Stimulated activated CD4-positive, alpha-beta T cell treated with anti-CD3 and anti-CD28 coated beads, Interleukin-2, amount 100 ng/mL, for 24 hours (primary cell): ENCODE measurements around the gene TMEM266.

Experiments used
- DNase-seq, 2 donors: peaks; one replicate each; pipeline ENCODE4 v3.0.0-alpha.2; 2020

The TMEM266 gene

GRCh38 chr15:76135516-76135915 lies 75.7 kb downstream of the TMEM266 start:
- no peak for DNase-seq

DNA sequence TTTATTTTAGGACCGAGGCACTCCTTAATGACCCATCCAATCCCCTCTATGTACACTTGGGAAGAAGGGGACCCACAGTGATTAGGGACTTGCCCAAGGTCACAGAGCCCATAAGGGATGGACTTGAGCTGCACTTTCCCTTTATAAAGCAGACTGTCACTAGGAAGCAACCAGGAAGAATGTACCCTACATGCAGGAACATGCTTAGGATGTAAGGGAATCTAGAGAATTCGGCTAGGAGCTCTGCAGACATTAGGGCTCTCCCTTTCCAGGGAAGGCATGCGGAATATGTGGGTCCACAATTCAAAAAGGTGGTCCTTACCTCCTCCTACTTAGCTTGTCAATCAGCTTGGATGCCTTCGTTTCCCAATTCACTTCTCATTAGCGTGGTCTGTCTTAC lies 78.7 kb downstream of the TMEM266 start:
- DNase-seq, result no peak

GRCh38 chr15:76139368-76140073 lies 79.7 kb downstream of the TMEM266 start:
- DNase-seq, result peak; percentile 81 to 84

- DNase-seq, result no peak
Observed at GRCh38 chr15:76140074-76140464, 80.3 kb downstream of the TMEM266 start.

DNA sequence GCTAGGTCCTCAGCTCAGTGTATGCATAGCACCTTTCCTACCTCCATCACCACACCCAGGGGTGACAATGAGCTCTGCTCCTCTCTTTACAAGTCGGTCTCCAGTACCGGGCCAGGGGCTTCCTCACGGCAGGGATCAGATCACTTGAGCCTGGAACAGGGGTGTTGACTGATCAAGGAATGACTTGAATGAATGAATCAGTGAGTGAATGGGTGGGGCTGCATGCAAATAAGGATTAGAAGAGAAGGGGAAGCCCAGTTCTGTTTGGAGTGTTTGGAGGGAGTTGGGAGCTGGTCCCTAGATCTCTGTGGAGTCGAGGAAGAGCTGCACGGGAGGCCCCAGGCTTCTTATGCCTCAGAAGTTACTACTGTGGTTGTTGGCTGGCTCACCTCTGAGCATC lies 87.0 kb downstream of the TMEM266 start:
- no peak for DNase-seq

- peak; percentile 80 to 83 for DNase-seq
Observed at GRCh38 chr15:76147906-76148570, 88.3 kb downstream of the TMEM266 start.

GRCh38 chr15:76149291-76149915 lies 89.6 kb downstream of the TMEM266 start:
- no peak for DNase-seq

DNA sequence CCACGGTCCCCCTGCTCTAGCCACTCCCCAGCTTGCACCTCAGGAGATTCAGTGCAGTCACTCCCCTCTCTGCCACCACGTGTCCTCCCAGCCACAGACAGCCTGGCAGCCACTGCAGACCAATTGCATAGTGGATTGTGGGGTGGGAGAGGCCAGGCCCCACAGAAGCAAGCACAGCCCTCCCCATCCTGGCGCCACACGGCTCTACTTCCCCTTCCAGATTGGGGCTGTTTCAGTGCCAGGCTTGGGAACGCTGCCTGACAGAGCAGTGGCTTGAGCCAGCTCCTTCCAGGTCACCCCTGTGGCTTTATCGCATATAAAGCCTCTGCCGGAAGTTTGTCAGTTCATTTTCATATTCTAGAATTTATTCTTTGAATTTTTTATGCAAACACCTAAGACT lies 90.7 kb downstream of the TMEM266 start:
- no peak for DNase-seq

- peak; percentile 88 to 89 for DNase-seq
Observed at GRCh38 chr15:76150971-76151598, 91.3 kb downstream of the TMEM266 start.

DNA sequence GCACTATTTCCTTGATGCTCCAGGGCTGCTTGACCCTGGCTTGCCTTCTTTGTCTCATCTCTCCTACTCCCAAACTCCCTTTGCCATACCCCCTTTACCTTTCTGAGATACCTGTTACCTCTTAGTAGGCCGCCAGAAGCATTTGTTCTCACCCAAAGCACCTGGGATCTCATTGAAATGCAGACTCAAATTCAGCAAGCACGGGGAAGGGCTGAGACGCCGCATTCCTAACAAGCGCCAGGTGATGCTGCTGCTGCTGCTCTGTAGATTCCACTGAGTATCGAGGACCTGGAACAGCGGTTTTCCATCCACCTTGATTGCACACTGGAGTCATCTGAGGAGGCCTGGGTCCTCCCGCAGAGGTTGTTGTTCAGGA lies 91.8 kb downstream of the TMEM266 start:
- no peak for DNase-seq

- no peak for DNase-seq
Observed at GRCh38 chr15:76152197-76152596, 92.4 kb downstream of the TMEM266 start.

DNA sequence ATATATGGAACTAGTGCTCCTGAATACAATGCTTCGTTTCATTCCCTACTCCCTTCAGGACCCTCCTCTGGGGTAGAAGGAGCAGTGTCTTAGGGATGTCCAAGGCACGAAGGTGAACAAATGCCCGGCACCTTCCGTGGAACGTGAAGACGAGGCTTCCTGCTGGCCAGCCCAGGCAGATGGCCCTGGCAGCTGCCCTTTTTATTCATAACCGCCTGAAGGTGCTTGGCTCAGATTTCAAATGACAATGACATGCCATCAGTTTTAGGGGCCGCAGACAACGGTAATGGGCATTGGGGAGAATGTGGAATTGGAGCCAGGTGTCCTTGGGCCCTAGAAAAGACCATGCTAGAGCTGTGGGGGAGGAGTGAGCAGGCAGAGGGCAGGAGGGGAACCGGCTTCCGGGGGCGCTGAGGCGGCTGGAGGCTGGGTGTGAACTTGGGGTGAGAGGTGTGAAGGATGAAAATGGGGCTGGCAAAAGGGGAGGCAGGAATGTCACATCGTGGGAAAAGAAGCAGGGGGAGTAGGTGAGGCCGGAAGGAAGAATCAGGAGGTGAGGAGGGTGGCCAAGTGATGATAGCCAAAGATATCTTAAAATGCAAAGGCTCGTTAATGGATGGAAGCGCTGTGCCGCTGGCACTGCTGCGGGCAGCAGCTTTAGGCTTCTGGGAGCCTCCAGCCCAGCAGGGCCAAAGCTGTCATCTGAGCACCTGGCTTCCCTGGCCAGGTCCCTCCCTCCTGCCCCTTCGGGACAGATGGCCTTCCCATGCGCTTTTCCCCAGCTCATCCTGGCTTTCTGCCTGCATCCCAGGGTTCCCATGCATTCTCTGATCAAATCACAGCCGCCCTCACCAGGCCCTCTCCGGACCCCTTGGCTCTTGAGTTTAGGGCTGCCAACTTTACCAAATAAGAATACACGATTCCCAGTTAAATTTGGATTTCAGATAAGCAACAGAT lies 93.7 kb downstream of the TMEM266 start:
- DNase-seq, result no peak

- peak in 1 of 2 donors; percentile 23 for DNase-seq
Observed at GRCh38 chr15:76155731-76156130, 95.9 kb downstream of the TMEM266 start.

- DNase-seq, result no peak
Observed at GRCh38 chr15:76158226-76158625, 98.4 kb downstream of the TMEM266 start.

DNA sequence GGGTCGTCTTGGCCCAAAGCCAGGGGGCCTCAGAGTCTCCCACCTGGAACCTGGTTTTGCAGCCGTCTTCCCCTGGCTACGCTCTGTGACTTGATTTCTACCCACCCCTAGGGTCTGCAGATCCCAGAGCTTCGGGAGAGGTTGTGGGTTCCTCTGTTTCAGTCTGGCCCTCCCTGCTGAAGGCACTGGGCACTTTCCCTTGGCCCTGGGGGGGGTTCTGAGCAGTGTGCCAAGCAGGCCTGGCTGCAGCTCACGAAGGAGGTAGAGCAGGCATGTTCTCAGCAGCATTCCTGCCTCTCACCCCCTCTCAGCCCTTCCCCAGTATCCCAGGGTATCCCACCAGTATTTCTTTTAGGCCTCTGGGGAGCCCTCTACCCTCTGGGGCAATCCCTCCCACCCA lies 99.0 kb downstream of the TMEM266 start:
- no peak for DNase-seq

- no peak for DNase-seq
Observed at GRCh38 chr15:76159282-76159681, 99.5 kb downstream of the TMEM266 start.

DNA sequence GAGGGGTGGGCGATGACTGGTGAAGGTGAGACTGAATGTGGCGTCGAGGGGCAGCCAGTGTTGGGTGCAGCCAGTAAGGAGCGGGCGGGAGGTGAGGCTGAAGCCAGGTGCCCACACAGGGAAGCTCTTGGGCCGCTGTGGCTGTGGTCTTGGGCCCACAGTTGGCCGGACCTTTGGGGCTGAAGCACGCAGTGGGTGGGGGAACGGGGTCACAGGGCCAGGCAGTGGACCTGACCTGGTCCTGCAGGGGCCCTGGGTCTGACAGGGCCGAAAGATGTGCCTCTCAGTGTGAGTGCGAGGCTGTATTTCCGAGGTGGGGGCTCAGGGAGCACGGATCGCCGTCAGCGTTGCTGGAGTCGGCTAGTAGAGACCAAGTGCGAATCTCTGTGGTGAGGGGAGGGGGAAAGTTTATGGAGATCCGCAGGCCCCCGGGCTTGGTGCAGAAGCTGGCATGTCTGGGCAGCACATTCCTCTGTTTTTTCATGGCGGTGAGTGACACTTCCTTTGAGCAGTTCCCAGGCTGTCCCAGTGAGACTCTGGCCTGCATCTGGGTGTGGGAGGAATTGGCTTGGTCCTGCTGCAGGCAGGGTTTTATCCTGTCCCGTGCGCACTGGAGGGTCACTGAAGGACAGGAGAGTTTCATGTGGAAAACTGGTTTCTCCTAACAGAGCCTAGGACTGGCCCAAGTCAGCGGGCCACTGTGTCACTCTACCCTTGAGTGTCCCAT lies 100.8 kb downstream of the TMEM266 start:
- no peak for DNase-seq

DNA sequence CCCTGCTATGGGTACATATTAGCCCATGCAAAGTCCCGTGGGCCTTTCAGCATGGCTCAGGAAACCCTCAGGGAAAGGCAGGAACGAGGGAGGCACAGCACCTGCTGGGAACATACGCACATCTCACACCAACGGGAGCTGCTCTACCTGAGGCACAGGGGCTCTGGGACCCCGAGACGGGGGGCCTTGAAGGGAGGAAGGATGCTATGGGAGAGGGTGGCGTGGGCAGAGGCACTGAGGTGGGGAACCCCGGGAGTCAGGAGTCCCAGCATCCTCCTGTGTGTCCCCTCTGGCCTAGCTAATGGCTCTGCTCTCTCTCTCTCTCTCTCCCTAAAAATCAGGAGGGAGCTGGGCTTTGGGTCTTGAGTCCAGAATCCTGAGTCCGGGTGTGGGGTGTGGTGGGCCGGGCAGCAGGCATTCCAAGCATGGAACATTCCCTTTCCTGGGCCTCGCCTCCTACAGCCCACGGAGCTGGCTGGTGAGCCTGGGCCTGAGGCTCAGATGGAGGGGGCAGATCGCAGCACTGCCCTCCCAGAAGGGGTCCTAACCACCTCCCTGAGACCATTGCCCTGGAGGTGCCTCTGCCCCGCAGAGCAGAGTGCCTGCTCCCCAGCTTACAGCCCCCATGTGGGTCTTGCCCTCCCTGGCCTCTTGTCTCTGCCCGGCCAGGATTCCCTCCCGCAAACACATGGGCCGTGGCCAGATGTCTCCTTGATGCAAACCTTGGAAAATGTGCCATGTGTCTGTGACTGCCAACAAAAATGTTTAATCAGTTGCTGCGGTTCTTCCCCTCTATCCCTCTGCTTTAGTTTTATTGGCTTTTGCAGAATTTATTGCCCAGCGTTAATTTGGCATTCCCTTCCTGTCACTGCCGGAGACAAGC lies 101.6 kb downstream of the TMEM266 start:
- no peak for DNase-seq

GRCh38 chr15:76162036-76162398 lies 102.2 kb downstream of the TMEM266 start:
- no peak for DNase-seq

- DNase-seq, result no peak
Observed at GRCh38 chr15:76162784-76163456, 103.1 kb downstream of the TMEM266 start.
